Activated T-cell treated with anti-CD3 and anti-CD28 coated beads for 48 hours (primary cell): ENCODE data around the gene PDE11A.
"Not testable (repeated sequence)": the region's sequence is repeated elsewhere in the genome, so short reads cannot be mapped to it uniquely, and the experiment has no call there.

Experiments
- DNase-seq: peaks from one replicate; pipeline ENCODE4 v3.0.0-alpha.2; 2020; ENCODE audit warnings: low read depth

PDE11A gene

DNA sequence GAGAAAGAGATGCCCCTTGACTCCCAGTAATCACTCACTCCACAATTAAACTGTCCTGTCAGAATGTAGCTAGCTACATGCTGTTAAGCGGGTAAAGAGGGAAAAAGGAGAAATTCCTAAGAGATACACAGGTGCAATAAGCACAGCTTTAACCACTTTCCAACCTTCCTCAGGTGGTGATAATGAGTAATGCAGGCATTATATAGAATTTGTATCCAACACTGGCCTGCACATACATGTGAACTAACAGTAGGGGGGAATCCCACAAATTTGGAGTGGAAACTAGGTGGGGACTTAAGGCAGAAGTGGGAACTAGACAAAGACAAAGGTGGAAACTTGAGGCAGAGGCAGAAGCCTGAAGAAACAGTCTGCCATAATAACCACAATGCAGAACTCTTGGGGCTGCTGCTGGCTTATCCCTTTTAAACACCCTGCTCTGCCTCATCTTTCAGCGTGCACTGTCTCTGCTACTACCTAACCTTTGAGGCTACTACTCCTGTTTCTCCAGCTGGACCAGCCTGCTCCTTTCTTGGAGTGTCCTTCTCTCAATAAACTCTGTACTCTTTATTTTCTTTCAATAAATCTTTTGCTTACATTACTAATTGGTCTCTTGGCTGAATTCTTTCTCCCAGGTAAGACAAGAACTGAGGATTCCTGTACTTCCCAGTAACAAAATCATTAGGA, 259.7 kb downstream of the PDE11A start:
- no peak for DNase-seq

DNA sequence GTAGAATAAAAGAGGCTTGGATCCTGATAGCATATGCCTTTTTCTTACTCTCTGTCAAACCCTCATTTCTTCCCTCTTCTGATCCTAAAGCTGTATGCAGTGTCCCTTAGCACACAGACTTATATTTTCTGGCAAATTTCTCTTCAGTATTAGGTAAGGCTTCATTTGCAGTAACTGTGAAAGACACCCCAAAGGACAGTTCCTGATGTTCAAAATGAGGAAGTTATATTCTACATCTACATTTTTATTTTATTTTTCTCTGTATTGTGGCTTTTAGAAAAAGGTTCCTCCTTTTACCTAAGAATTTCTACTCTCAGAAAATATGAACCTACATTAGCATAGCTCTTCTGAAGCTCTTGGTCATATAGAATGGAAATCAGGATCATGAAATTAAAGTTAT, 261.7 kb downstream of the PDE11A start:
- no peak for DNase-seq

DNA sequence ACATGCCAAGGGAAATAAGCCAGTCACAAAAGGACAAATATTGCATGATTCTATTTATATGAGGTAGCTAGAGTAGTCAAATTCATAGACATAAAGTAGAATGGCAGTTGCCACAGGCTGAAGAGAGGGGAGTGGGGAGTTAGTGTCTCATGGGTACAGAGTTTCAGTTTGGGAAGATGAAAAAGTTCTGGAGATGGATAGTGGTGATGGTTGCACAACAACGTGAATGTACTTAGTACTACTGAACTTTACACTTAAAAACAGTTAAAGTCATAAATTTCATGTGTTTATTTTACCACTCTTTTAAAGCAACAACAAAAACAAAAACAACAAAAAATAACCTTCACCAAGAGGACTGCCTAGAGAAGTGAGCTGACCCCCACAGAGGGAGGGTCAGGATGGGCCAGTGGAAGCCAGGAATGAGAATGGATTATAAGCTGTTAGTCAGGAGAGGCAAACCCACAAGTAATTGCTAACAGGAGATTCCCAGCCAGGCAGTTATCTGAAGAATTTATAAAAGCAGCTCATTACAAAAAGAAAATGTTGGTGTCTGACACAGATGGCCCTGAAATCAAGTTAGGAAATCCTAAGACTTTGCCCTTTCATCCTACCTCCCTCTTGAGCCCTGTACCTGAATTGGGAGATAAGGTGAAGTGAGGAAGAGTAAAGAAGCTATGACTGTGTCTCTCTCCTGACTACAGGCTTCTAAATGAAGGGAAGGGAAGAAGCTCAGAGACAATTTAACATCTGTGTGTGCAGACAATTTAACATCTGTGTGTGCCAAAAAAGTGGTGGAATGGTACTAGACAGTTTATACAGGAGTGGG, 263.4 kb downstream of the PDE11A start:
- DNase-seq, result no peak

DNA sequence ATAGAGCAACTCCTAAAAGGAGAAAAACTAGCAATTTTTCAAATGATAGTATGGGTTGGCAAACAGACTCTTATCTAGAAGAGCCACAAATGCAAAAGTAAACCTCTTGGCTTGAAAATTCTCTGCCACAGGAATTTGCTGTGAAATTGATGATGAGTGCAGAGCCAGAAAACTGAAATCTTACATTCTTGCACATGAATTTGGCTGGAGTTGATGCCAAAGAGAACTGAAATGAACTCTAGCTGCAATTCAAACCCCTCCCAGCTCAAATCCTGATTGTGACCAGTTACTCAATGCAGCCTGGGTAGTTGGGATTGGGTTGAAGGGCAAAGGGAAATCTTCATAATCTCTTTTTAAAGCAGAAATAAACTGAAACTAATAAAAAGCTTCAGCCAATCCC, 266.6 kb downstream of the PDE11A start:
- DNase-seq, result no peak

DNA sequence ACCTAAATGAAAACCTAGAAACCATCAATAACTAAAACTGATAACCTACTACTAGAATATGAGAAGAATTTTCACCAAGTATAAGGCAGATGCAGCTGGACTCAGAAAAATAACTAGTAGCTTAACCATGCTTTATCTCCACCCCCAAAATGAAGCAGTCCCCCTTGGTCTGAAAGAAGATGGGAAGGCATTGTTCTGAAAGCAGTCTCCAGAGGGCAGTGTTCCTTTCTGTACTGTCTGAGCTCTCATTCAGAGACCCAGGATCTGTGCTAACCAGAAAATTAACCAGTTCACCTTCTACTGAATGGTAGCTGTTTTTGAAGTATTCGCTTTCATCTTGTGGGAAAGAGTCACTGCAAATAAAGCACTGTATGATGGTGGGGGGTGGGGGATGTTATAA, 273.0 kb downstream of the PDE11A start:
- DNase-seq, result no peak

DNA sequence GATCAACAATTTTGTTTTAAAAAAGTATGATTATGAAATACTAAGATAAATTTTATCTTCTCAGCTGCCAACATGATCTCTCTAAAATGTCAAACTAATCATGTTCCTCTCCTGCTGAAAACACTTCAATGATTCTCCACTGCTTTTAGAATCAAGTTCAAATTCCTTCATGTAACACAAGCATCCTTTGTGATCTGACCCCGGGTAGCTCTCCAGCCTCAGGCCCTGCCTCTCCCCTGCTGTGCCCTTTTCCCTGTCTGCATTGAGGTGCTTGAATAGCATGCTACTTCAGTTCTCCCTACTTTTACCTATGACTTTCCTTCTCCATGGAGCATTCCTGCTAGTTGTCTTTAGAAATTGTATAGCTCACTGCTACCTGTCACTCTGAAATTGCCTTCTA, 274.8 kb downstream of the PDE11A start:
- DNase-seq, result no peak

DNA sequence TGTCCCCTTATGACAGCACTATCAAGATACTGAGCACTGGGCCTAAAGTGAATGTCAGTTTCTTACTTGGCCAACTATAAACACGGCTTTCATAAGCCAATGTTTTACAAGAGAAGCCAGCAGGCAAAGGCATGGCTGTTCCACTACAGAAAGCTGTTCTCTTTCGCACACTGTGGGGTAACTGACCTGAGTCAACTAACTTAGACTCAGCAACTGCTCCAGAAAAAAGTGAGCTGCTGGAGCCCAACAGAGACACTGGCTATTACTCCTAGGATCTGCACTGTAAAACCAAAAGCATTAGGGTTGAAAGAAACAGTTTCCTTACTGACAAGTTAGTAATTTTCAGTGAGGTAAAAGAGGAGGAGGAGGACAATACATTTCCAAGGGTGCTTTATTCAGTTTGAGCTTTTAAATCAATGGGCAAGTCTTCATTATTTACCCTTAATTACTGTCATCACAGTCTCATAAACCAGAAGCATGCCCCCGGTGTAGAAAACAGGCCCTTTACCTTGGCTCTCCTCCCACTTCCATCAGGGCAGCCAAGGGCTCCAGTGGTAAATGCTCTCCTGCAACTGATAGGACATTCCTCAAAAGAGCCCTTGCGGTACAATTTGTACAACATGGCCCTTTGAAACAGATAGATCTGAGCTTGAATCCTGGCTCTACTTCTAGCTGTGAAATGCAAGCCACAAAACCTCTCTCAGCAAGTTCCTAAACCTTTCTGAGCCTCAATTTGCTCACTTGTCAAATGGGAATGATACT, 275.7 kb downstream of the PDE11A start:
- DNase-seq, result no peak

DNA sequence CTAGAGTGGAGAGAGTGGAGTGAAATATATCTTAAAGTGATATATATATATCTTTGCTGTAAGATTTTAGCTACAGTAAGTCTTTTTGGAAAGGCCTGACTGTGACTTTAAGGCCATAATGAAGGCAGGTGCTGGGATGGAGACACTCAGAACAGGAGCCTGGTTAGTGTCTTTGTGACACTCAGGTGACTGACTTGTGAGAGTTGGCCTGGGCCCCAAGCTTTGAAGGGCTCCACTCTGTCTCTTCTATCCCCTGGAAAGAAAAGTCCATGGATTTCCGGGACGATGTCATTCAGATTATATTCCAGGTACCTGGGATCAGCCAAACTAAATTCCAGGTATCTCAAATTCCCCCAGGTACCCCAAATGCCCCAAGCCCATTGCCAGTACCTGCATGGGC, 276.6 kb downstream of the PDE11A start:
- DNase-seq, result no peak

DNA sequence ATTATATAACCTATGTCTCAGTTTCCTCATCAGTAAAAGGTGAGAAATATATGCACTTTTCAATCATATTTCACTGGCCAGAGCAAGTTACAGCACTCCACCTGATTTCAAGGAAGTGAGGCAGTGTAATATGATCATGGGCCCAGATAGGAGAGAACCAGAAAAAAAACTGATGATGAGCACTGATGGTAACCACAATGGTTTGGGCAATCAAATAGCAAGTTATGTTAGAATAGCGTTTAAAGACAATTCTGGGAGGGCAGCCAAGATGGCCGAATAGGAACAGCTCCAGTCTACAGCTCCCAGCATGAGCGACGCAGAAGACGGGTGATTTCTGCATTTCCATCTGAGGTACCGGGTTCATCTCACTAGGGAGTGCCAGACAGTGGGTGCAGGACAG, 287.4 kb downstream of the PDE11A start:
- DNase-seq, result not testable (repeated sequence)

DNA sequence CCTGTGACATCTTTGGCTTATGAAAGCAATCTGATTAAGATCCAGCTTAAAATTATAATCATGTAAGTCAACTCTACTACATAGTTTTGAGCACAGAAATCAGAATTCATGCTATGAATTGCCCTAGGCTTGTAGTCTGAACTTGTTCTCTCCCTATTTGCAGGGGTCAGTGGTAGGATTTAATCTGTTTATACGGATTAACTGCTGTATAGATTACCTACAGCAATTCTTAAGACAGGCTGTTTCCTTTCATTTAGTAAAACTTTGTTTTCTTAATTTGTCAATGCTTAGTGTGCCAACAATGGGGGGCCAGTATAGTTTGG, 287.9 kb downstream of the PDE11A start:
- DNase-seq, result no peak

DNA sequence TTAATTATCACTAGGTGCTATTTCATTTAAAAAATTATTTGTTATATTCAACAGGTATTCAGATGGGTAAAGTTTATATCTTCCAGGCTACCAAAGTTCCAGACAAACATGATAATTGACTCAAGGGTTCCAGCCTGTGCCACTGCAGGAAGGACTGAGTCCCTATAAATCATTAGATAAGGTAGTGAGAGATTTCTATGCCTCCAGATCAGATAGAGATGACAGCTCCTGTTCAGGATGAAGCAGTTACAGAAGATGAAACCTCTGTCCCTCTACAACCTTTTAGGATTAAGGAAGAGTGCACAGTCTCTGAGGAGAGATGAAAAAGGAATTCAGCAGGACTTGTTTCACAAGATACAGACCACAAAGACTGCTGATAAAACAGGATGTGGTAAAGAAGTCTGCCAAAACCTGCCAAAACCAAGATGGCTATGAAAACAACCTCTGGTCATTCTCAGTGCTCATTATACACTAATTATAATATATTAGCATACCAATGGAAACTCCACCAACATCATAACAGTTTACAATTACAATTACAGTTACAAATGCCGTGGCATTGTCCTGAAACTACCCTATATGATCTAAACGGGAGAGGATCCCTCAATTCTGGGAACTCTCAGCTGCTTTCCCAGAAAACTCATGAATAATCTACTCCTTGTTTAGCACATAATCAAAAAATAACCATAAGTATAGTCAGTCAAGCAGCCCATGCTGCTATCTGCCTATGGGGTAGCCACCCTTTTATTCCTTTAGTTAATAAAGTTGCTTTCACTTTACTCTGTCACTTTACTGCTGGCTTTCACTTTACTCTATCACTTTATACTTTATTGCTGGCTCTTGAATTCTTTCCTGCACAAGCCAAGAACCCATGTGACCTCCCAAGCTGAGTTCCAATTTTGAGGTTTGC, 288.5 kb downstream of the PDE11A start:
- DNase-seq, result no peak

DNA sequence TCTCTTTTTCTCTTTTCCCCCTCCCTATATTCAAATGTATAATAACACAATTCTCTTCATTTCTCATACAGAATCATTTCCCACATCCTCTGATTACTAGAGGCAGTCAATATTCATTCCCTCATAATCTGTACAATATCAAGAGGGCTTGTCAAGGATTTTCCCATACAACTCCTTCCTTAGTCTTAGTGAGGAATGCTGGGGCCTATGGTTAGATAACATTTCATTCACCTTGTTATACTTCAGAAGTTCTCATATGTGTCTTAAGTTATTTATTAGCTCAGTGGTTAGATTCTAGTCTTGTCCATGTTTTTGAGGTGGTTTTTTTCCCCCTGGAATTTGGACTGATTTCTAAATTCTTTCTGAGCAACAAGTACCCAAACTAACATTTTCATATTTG, 289.5 kb downstream of the PDE11A start:
- DNase-seq, result no peak

DNA sequence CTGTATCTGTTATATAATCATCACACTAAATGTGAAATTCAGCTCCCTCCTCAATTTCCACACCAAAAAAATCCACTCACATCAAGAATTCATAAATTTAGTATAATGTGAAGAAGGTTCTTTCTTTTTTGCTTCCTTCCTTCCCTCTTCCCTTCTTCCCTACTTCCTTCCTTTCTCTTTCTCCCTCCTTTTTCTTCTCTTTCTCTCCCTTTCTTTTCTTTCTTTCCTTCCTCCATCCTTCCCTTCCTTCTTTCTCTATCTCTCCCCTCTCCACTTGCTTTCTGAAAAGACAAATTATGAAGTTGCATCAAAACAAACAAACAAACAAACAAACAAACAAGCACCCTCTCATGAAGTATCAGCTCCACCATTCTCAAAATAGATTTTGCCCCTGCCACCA, 290.0 kb downstream of the PDE11A start:
- DNase-seq, result no peak

DNA sequence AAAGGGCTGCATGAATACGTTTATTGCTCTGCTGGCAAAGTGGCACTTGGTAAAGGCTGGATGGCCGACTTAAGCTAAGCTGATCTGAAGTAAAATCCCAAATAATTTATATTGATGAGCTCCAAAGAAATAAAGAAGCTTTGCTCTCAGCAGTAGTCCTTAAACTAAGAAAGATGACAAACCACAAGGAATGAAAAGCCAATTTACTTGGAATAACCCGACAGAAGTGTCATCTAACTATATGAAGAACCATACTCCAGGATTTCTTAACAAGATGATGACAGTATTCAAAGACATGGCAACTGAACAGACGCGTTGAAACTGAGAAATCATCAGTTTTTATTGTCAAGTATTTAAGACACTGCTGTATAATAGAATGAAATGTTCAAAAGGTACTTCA, 294.1 kb downstream of the PDE11A start:
- DNase-seq, result no peak

DNA sequence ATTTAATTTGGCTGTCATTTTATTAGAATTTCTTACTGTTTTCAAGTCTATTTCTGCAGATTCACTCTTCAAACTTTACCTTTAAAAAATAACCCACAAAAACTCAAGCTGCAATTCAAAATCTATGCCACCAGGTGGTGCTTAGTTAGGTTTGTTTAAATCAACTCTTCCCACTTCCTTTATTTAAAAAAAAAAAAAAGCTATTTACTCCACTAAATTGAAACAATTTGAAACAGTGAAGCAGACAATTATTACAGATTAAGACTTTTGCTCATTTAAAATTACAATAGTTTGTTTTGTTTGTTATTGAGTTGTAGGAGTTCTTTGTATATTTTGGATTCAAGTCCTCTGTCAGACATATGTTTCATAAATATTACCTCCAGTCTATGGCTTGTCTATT, 300.0 kb downstream of the PDE11A start:
- DNase-seq, result no peak

DNA sequence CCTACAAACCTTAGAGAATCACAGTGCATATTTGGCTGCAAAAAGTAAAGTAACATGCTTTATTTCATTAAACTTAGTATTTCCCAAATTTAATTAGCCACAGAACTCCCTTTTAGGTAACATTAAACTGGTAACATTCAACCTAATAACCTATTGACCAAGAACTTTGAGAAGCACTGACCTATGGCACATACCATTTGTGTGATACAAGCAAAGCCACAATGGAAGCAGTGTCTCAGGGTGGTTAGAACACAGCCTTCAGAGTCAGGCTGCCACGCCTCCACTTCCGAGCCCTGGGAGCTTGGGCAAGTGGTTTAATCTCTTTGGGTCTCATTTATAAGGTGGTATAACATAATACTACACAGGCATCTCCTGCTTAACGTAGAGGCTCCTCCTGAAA, 301.4 kb downstream of the PDE11A start:
- no peak for DNase-seq

DNA sequence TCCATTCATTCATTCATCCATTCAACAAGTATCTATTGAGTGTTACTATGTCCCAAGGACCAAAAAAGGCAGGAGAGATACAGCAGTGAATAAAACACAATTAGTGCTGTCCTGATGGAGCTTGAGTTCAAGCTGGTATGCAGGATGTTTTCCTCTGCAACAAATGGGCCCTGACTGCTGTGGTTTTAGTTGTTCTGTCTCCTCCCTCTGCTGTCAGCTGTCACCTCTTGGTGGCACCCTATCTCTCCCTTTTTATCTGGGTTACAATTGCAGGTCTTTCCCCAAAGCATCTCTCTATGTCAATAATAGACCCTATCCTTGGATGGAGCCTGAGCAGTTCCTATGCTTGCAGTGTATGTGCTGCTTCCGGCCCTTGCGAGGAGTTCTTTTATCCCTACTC, 304.8 kb downstream of the PDE11A start:
- no peak for DNase-seq

DNA sequence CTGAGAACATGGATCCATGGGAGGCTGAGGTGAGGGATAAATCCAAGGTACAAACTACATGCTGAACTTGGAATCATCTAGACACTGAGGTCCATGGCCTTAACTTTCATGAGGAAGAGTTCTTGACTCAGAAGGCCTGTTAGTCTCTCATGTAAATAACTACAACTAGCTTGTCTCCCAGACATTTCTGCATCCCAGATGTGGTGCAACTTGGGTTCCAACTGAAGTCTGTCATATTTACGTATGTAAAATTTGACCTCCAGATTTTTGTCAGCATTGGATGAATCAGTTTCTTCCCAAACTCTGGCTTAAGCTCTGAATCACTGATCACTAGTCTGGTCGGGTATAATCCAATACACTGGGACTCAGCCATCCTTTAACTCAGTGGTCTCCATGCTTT, 306.9 kb downstream of the PDE11A start:
- no peak for DNase-seq

DNA sequence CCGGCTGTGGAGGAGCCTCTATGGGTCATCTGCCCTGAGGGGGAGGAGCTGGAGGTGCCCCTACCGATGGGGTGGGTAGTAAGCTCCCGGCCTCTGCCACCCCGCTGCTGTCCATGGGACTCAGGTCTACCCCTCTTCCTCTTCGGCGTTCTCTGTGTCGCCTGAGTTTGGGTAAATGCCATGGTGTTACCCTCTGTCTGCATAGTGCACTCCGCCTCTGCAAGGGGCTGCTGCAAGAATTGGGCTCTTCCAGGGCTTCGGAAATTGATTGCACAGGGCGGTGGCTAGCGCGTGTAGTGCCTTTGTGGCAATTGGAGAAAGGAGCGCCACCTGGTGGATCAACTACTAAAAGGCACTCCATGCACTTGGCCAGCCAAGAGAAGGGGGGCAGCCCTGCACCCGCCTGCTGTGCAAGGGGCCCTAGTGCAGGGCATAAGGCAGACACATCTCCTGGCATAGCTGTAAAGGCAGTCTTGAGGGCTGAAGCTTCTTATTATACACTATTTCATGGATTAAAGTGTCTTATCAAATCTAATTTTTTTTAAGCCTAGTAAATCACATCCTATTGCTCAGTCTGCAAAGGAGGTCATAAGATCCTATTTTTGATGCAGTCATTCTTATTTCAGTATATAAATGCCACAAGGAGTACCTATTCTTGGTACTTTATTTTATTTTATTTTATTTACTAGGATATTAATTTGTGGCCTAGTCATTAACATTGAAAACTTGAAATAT, 308.9 kb downstream of the PDE11A start:
- DNase-seq, result peak; percentile 63

DNA sequence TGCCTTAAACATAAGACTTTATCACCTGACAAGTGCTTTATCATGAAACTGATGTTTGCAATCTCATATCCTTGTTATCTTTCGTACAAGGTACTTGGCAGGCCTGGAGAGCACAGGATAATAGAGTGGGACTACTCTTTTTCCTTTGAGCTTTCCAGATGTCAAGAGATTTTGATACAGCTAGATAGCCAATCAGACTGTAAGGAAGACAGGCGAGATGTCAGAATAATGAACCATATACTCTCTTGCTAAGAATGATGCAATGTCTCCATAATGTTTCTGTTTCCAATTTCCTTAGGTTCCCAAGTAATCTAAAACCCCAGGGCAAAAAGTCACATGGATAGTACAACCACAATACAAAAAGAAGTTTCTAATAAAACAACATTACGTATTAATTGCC, 313.1 kb downstream of the PDE11A start:
- no peak for DNase-seq

DNA sequence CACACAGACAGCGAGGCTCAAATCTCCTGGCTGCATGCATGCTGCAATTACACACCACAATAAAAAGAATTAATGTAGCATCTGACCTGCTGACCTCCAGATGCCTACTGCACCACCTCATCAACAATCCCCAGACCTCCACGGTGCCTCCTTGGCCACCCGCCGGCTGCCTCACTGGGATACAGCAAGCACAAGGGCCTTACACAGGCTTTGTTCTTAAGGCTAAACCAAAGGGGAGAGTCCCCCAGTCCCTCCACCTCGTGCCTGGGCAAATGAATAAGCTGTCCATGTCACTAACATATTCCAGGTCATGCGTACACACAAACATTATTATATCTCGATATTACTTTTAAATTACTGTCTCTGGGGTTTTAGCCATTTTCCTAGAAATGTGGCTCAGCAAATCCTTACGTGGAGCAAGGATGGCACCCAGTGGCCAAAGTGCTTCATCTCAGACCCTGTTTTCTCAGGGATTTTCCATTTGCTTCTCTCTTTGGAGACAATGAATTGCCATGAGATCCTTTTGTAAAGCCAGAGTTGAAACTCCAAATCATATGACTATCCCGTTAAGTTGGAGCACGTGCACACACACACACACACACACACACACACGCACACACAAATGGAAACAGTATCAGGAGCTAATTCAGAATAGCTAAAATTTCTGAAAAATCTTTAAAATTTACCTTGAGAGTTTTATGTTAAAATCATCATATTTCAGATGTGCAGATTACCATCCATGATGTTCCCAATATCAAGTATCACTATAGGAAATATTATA, 313.8 kb downstream of the PDE11A start:
- no peak for DNase-seq
